Fibroblast of upper back skin (primary cell): ENCODE data around the gene BCL7A.
A peak's percentile ranks its signal among the peaks of the same experiment; 100 is the strongest.

Experiments used
- DNase-seq: peaks from one replicate; pipeline ENCODE4 v3.0.0-alpha.2; 2013

BCL7A gene

DNA sequence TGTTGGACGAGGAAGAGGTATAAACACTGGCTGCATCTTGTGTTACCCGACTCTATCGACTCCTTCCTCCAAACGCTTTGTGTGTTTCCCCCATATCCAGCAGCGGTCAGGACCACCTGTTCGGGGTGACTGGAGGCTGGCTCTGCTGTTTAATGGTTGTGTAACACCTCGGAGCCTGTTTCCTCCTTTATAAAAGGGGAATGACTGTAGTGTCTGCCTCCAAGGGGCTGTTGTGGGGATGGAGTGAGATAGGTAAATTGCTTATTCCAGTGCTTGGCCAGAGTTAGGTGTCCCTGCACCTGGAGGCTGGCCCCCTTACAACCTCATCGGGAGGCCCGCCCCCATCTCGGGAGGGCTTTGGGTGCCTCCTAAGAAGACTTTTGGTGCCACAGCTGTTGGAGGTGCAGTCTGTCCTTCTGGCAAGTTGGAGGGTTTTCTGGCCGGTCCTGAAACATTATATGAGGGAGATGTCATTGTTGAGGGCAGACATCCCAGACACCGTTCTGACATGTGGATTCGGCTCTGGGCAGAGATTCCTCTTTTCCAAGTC, 57.9 kb downstream of the BCL7A start:
- no peak for DNase-seq

DNA sequence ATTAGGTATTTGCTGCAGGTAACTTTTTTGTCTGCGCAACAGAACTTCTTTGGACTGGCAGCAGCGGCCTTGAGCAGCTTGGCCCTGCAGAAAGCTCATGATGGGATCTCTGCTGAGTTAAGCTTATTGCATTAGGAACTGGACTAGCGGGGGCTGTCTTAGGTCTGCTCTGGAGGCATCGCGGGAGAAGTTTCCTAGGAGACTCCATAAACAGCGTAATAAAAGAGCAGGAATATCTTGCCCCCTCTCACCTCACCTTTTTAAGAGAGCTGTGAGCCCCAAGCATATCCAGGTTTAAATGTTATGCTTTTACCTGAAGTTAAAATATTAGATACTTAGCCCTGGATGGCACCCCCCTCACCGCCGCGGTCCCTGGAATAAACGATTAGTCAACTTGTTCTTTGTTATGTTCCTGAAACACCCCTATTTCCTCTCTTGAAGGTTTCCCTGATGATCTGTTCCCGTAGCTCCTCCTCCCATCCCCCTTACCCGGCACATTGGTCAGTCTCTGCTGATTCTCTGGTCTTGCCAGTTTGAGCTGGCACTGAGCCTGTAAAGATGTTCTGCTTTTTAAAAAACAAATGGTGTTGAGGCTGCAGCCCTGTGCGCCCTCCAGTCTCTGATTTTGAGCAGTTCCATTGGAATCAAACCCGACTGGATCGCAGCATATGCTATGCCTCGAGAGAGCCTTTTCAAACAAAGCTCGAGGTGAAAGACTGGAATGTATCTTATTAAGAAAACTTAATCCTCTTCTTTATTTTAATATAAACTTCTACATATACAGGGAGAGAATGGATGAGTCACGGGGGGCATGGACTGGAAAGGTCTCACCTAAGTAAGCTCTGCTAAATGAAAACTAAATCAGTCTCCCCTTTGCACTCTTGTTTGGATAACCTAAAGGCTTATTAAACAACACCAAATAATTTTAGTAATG, 58.7 kb downstream of the BCL7A start:
- peak; percentile 72 for DNase-seq

DNA sequence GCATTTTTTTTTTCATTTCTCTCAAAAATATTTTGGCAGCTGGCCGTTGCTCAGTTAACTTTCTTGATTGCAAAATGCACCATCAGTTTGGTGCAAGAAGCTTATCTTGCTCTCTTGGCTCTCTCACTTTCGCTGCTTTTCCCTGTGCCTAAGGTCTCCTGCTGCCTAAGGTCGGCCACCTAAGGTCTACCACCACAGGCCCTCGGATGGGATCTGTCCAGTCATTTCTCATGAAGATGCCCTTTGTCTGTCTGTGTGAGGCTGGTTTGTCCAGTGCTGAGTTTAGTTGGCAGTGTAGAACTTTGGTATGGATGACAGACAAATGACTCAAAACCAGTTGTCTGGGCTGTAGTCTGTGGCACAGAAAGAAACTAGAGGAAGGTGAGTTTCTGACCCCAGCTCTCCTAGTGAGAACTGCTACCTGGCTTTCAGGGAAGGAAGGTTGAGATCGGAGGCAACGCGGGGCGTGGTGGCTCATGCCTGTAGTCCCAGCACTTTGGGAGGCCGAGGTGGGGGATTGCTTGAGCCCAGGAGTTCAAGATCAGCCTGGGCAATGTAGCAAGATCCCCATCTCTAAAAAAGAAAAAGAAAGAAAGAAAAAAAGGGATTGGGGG, 59.5 kb downstream of the BCL7A start:
- DNase-seq: peak; percentile 28

DNA sequence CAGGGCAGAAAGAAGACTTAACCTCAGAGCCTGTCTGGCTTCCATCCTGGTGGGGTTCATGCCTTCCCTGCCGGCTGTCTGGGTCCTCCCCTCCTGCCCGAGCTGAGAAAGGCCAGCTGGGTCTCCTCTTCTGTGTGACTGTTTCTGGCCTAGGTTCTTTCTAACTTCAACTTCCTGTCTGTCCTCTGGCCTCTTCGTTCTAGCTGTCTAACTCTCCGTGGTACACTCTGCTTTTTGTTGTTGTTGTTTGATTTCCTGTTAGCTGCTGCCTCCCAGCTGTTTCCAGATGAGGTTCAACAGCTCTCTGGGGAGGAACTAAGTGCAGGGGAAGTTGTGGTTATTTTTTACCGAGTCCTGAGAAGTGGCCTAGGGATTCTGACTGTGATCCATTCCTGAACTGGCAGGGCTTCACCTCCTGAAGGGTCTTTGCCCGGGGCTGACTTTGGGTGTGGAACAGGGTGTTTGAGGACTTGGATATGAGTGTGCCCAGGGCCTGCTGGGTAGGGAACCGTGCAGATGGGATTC, 60.1 kb downstream of the BCL7A start:
- DNase-seq: peak; percentile 51

DNA sequence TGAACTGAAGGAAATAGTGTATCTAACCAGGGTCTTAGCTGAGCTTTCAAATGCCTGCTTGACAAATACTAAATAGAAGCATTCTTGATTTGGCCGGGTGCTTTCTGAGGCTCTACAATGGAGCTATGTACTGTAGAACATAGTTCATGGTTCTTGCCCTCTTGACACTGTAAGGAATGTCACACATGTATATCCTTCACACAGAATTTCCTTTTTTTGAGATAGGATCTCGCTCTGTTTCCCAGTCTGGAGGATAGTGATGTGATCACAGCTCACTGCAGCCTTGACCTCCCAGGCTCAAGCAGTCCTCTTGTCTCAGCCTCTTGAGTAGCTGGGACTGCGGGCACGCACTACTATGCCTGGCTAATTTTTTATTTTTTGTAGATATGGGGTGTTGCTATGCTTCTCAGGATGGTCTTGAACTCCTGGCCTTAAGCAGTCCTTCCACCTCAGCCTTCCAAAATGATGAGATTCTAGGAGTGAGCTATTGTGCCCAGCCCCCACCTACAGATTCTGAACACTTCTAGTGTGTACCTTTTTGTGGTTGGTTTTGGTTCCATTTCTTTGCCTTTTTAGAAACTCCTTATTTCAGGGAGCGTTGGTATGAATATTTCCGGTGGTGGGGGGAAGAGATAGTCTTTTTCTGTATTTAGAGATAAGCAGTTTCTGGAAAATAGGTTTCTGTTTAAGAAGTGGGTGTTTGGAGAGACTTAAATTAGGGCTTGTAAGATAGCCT, 61.1 kb downstream of the BCL7A start:
- no peak for DNase-seq

DNA sequence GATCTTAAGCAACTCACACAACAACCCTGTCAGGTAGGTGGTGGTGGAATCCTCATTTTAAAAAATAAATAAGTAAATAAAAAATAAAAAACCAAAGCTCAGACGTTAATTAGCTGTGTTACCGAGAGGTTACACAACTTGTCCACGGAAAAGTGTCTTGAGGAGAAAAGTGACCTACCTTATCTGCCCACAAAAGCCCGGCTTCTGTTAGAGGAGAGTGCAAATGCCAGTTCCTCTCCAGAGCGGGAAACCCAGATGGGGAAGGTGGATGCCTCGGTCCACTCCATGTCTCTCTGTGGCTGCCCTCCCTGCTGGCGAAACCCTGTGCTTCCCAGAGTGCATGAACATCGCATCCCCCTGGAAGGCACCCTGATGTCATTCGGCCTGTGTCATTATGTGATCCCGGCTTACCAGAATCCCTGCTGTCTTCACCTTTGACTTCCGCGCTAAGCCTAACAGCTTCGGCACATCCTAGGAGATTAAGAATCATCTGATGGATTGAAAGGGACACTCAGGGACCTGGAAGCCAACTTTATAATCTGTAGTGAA, 63.2 kb downstream of the BCL7A start:
- no peak for DNase-seq

DNA sequence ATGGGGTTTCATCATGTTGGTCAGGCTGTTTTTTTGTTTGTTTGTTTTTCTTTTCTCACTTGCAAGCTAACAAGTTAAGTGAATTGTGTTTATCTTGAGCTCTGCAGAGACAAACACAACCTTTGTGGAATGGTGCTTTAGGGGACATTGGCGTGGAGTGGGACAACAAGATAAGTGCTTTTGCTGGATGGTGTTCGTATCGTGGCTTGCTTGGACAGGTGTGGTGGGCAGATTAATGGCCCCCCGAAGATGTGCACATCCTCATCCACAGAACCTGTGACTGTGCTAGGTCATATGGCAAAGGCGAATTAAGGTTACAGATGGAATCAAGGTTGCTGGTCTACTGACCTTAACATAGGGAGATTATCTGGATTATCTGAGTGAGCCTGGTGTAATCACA, 63.9 kb downstream of the BCL7A start:
- DNase-seq: no peak

DNA sequence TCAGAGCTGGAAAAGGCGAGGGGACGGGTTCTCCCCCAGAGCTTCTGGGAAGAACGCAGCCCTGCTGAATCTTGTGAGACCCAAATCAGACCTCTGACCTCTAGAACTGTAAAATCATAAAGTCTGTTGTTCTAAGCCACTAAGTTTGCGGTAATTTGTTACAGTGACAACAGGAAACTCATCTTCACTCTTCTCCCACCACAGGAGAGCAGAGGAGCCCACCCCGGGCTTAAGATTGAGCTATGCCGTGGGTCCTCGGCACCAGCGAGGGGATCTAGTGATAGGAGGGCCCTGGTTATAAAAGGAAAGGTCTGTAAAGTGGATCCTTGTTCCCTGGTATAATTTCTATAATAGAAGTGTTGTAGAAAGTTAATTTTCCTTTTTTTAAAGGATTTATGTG, 64.4 kb downstream of the BCL7A start:
- DNase-seq: no peak

DNA sequence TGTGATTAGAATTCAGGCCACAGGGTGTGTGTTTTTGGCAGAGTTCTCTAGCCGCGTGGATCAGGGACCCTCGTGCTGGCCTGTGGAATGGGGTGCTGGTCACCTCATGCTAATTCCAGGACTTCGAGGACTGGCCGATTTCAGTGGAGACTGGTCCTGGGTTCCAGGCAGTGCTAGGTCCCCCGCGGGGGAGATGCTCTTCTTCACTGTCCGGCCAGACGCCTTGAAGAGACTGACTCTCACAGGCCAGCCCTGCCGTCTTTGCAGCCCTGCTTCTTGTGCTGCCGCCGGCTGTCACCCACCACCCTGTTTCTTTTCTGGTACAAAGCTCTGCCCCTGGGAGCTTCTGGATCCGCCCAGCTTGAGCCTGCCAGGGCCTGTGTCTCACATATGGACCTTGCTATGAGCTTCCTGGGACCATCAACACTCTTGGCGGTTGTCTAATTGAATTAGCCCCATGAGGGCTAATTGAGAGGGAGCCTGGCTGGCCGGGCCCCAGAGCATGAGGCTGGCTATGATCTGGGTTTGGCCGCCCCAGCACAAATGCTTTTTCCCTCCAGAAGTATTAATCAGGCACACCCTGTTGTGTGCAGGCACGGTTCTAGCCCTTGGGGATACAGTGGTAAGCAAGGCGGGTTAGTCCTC, 65.1 kb downstream of the BCL7A start:
- no peak for DNase-seq

DNA sequence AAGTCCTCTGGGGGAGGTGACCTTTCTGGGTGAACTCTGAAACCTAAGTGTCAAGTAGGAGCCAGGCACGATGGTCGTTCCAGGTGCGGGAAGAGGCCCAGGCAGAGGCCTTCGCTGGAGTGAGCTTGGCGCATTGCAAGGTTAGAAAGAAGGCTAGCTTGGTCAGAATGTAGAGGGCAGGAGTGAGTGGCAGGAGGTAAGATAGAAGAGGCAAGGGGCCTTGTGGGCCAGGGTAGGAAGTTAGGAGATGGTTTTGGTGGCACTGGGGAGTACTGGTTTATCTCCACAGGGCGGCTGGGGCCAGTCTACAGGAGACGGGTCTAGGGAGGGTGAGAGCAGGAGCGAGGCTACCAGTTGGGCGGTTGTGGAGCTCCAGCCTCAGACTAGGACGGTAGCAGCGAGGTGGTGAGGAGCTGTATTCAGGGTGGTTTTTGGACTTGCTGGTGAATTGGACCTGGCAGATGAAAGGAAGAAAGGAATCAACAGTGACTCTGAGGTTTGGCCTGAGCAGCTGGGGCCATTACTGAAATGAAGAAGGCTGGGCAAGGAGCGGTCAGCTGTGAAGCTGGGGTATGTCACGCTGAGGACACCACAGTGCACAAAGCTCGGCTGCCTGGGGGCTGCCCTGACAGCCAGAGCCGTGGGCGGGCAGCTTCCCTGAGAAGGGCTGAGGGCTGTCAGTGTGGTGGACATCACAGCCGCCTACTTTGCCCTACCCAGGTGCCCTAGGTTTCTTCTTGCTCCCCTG, 65.9 kb downstream of the BCL7A start:
- DNase-seq: no peak

DNA sequence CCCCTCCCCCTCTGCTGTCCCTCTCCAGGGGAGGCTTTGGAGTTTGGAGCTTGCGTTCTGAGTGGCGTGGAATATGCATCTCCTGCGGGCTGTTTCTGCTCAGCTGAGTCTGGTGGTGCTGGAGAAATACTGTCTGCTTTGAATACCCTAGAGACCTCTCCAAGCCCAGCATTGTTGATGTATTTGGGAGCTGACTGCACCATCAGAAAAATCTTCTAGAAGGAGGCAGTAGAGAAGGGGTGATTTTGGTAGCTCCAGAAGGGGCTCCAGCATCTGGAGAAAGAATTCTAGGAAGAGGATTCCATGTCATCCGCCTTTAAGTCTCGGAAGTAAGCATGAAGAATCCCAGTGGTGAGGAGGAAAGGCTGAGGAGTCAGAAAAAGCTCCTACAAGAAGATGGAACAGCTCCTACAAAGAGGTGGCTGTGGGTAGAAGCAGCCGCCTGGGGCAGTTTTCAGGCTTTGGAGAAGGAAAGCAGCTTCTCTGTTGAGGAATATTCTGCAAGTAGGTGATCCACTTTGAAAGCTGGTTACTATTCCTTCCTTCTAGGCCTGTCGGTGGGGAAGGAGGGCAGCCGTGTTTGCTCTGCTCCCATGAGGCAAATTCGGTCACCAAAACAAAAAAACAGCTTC, 66.6 kb downstream of the BCL7A start:
- DNase-seq: no peak

DNA sequence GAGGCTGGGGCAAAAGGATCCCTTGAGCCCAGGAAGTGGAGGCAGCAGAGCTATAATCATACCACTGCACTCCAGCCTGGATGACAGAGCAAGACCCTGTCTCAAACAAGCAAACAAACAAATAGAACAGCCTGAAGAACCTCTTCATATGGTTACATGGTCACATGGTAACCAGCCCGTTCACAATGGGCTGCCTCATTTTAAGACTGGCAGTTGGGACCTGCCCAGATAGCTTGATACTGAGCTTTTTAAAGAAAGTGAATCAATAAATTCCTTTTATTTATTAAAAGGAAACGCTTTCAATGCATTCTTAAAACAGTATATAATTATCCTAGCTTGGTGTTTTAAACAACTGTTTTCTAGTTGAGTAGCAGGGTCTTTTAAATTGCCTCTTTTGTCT, 67.4 kb downstream of the BCL7A start:
- DNase-seq: no peak

DNA sequence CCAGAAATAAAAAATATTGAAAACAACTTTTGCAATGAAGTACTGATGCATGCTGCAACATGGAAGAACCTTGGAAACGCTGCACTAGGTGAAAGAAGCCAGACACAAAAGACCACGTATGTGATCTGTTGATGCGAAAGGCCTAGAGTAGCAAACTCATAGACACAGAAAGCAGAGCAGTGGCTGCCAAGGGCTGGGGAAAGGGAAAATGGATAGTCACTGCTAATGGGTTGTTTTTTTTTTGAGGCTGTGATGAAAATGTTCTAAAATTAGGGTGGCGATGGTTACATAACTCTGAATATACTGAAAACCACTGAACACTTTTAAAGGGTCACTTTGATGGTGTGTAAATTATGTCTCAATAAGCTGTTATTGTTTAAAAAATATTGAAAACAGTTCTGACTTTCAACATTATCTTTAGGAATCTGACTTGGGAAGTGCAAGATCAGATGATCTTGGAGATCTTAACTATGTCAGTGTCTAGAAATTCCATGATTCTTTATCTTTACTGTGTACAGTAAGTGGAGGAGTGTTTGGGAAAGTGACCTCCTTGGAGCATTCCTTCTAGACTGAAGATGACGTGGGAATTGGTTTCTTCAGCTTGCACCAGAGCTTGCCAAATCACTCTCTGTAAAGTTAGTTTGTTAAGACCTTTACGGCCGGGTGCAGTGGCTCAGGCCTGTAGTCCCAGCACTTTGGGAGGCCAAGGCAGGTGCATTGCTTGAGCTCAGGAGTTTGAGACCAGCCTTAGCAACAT, 69.3 kb downstream of the BCL7A start:
- DNase-seq: peak; percentile 88

DNA sequence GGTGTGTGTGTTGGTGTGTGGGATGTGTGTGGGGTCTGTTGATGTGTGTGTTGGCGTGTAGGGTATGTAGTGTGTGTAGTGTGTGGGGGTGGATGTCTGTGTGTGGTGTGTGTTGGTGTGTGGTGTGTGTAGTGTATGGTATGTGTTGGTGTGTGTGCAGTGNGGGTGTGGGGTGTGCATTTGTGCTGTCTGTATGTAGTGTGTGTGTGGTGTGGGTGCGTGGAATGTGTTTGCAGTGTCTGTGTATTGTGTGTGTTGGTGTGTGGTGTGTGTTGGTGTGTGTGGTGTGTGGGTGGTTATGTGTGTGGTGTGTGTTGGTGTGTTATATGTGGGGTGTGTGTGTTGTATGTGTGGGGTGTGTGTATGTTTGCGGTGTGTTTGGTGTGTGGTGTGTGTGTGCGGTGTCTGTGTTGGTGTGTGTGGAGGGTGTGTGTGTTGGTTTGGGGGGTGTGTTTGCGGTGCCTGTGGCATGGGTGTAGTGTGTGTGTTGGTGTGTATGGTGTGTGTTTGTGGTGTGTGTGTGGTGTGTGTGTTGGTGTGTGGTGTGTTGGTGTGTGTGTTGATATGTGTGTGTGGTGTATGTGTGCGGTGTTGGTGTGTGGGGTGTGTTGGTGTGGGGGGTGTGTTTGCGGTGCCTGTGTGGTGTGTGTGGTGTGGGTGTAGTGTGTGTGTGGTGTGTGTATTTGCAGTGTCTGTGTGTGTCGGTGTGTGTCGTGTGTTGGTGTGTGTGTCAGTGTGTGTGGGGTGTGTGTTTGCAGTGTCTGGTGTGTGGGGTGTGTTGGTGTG, 71.6 kb downstream of the BCL7A start:
- DNase-seq: no peak

DNA sequence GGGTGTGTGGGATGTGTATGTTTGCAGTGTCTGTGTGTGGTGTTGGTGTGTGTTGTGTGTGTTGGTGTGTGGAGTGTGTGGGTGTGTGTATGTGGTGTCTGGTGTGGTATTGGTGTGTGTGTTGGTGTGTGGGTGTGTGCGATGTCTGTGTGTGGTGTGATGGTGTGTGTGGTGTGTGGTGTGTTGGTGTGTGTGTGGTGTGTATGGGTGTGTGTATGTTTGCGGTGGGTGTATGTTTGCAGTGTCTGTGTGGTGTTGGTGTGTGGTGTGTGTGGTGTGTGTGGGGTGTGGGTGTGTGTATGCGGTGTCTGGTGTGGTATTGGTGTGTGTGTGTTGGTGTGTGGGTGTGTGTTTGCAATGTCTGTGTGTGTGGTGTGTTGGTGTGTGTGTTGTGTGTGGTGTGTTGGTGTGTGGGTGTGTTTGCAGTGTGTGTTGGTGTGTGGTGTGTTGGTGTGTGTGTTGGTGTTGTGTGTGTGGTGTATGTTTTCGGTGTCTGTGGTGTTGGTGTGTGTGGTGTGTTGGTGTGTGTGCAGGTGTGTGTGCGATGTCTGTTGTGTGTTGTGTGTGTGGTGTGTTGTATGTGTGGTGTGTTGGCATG, 72.6 kb downstream of the BCL7A start:
- DNase-seq: no peak

DNA sequence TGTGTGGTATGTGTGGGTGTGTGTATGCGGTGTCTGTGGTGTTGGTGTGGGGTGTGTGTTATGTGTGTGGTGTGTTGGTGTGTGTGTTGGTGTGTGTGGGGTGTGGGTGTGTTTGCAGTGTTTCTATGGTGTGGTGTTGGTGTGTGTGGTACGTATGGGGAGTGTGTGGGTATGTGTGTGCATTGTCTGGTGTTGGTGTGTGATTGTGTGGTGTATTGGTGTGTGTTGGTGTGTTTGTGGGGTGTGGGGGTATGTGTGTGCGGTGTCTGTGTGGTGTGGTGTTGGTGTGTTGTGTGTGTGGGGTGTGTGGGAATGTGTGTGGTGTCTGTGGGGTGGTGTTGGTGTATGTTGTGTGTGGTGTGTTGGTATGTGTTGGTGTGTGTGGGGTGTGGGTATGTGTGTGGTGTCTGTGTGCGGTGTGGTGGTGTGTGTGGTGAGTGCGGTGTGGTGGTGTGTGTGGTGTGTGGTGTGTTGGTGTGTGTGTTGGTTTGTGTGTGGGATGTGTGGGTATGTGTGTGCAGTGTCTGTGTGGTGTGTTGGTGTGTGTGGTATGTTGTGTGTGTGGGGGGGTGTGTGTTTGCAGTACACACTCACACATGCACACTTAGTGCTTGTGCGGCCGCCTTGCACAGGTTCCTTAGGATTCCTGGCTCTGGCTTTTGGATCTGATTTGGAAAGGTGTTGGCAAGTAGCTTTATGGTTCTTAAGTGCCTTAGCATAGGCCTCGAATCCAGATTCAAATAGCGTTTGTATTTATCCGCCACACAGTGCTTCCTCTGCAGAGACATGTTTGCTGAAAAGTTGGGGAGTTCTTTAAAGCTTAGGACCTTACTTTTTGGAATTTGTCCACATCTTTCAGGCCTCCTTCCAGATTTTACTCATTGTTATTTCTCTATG, 73.3 kb downstream of the BCL7A start:
- peak; percentile 47 for DNase-seq

DNA sequence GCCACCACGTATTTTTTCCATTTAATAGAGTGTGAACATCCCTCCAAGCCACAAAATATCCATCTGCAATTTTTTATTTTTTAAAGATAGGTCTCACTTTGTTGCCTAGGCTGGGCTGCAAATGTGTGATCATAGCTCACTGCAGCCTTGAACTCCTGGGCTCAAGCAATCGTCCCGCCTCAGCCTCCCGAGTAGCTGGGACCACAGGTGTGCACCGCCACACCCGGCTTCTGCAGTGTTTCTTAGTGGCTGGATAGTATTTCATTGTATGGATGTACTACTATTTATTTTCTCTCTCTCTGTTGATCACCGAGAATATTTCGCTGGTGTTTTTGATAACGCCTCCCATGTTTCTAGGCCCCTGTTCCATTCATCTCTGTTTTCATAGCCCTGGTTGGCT, 74.3 kb downstream of the BCL7A start:
- DNase-seq: no peak

DNA sequence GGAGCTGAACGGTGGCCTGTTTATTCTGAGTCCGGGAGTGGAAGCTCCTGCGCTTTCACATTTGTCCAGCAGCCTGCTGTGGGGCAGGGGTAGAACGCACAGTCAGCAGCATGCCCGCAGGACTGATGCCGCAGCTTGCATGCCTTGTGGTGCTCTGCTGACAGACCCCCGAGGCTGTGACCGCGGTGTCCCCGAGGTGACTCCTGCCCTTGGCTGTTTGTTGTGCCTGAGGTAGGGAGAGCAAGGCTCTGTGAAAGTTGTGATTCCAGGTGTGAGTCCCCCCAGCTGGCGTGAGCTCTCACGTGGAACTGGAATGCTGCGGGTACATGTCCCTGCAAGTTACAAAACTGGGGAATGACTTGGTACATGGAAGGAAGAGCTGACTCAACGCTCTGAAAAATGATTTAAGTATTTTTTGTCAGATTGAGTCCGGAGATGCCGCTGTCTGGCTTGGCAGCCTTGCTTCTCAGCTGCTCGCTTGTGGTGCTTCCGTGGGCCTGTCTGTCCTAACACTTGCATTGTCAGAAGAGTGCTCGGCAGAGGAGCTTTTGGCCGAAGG, 75.0 kb downstream of the BCL7A start:
- DNase-seq: peak; percentile 45
